Measurements from ENCODE around the gene LYSMD4. TPM values are rescaled to one million over a fixed set of nuclear protein-coding genes. Genes with fewer than 3 reads are reported as not detected.

The LYSMD4 gene
- total and polyA plus RNA-seq, 4 donors, result 3.9 to 12.1 (median 7.2) TPM

- DNase-seq (ENCODE audit: low spot score), result no peak
- no peaks in the 10 kb centered on the region for H3K36me3 ChIP-seq (ENCODE audit: control insufficient read depth in 4 of 4, insufficient read depth in 3 of 4, low read depth in 1 of 4, low read length in 3 of 4)
- no peak overlapping the region for H3K4me3 ChIP-seq (ENCODE audit: low read depth in 1 of 3, low read length in 3 of 3)
- TF ChIP-seq EGR1 (IDR thresholded peaks at IDR 0.05; ENCODE audit: low read depth in 2 of 2) (no peak), JUND (IDR thresholded peaks at IDR 0.05) (peak; percentile 97), TAF1 (conservative IDR thresholded peaks at IDR 0.05) (no peak), NR2F2 (IDR thresholded peaks at IDR 0.05) (no peak), GABPA (IDR thresholded peaks at IDR 0.05 in 1 of 2, conservative IDR thresholded peaks at IDR 0.05 in 1 of 2) (no peak), RXRA (IDR thresholded peaks at IDR 0.05) (no peak), REST (IDR thresholded peaks at IDR 0.05) (peak; percentile 11), FOXA1 (IDR thresholded peaks at IDR 0.05) (no peak), FOXA2 (IDR thresholded peaks at IDR 0.05) (peak; percentile 58), YY1 (IDR thresholded peaks at IDR 0.05) (peak; percentile 10), RAD21 (IDR thresholded peaks at IDR 0.05) (peak; percentile 47 to 70), CTCF (IDR thresholded peaks at IDR 0.05; ENCODE audit: low read depth, low read length, missing input control) (peak; percentile 79)
- TF ChIP-seq, protein P1, sequence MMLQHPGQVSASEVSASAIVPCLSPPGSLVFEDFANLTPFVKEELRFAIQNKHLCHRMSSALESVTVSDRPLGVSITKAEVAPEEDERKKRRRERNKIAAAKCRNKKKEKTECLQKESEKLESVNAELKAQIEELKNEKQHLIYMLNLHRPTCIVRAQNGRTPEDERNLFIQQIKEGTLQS (IDR thresholded peaks at IDR 0.05), result peak; percentile 90
- no peaks in the 10 kb centered on the region for H3K9me3 ChIP-seq (ENCODE audit: control insufficient read depth in 4 of 4, low read length in 3 of 4)
- H3K9ac ChIP-seq (ENCODE audit: low read depth in 1 of 2, low read length in 2 of 2), result peak overlapping the region; percentile 58 to 95
- 6% methylated on average over 7 of the region's 7 CpGs for WGBS
- H3K27me3 ChIP-seq (ENCODE audit: control insufficient read depth in 4 of 4, insufficient read depth in 4 of 4, low read length in 3 of 4), result no peaks in the 10 kb centered on the region
- H3K4me1 ChIP-seq (ENCODE audit: control insufficient read depth in 4 of 4, insufficient read depth in 4 of 4, low read length in 3 of 4), result peaks cover 4 to 15% (median 11%) of the 10 kb centered on the region in 4 donors
- H3K27ac ChIP-seq (ENCODE audit: low read depth in 1 of 2, low read length in 2 of 2), result peak overlapping the region; percentile 83 to 97
Observed at GRCh38 chr15:99703603-99704443, 29.4 kb downstream of the LYSMD4 start.

GRCh38 chr15:99702895-99703602, 30.2 kb downstream of the LYSMD4 start:
- Histone ChIP-seq H3K36me3 (ENCODE audit: control insufficient read depth in 4 of 4, insufficient read depth in 3 of 4, low read depth in 1 of 4, low read length in 3 of 4) (no peaks in the 10 kb centered on the region), H3K9ac (ENCODE audit: low read depth in 1 of 2, low read length in 2 of 2) (peak overlapping the region; percentile 58 to 95), H3K27me3 (ENCODE audit: control insufficient read depth in 4 of 4, insufficient read depth in 4 of 4, low read length in 3 of 4) (no peaks in the 10 kb centered on the region), H3K4me1 (ENCODE audit: control insufficient read depth in 4 of 4, insufficient read depth in 4 of 4, low read length in 3 of 4) (peaks cover 4 to 12% (median 8%) of the 10 kb centered on the region in 4 donors), H3K4me3 (ENCODE audit: low read depth in 1 of 3, low read length in 3 of 3) (no peak overlapping the region), H3K9me3 (ENCODE audit: control insufficient read depth in 4 of 4, low read length in 3 of 4) (no peaks in the 10 kb centered on the region), H3K27ac (ENCODE audit: low read depth in 1 of 2, low read length in 2 of 2) (peak overlapping the region; percentile 83 to 97)
- no peak for DNase-seq (ENCODE audit: low spot score)
- TF ChIP-seq YY1 (IDR thresholded peaks at IDR 0.05) (peak; percentile 6), FOXA1 (IDR thresholded peaks at IDR 0.05) (no peak)
- WGBS, result 51% methylated on average over 4 of the region's 4 CpGs

All from liver (tissue), 9 donors.